Measurements from ENCODE around the gene MMP12.

DNA sequence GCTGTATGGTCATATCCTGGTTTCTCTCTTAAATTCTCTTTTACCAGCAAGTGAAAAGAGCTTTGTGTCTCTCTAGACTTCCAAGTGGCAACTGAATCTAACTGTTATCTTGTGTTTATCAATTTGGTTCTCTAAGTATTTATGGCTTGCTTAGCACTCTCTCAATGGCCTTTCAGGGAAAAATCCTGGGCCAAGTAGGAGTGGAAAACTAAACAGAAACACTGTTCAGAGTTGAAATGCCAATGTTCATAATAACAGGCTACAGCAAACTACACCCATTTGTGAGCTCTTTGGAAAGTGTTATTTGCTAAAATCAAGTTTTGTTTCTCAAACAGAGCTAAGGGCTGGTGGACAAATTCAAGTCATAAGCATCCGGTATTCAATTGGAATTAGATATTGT is 10.1 kb downstream of the MMP12 start:
- TF ChIP-seq, protein P1, sequence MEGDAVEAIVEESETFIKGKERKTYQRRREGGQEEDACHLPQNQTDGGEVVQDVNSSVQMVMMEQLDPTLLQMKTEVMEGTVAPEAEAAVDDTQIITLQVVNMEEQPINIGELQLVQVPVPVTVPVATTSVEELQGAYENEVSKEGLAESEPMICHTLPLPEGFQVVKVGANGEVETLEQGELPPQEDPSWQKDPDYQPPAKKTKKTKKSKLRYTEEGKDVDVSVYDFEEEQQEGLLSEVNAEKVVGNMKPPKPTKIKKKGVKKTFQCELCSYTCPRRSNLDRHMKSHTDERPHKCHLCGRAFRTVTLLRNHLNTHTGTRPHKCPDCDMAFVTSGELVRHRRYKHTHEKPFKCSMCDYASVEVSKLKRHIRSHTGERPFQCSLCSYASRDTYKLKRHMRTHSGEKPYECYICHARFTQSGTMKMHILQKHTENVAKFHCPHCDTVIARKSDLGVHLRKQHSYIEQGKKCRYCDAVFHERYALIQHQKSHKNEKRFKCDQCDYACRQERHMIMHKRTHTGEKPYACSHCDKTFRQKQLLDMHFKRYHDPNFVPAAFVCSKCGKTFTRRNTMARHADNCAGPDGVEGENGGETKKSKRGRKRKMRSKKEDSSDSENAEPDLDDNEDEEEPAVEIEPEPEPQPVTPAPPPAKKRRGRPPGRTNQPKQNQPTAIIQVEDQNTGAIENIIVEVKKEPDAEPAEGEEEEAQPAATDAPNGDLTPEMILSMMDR (IDR thresholded peaks at IDR 0.05) = no peak
- TF ChIP-seq POLR2A (IDR thresholded peaks at IDR 0.05) = no peak

Data from ovary (tissue), 3 donors.